Uterus (tissue), 2 donors: Measurements from ENCODE around the gene CPT1A.

Experiments used
- CTCF ChIP-seq, 4 experiments: fragments of 200-600 bp in 2 of 4; fragments of 450-650 bp in 2 of 4; sonication (generic) in 2 of 4; IDR thresholded peaks; one replicate each; pipeline ENCODE4 v1.5.1; 2016 to 2019; ENCODE audit warnings: antibody characterized with exemption in 4 of 4, mild to moderate bottlenecking in 2 of 4, moderate library complexity in 1 of 4
- POLR2A ChIP-seq, 2 donors: fragments of 450-650 bp; IDR thresholded peaks; one replicate each; pipeline ENCODE4 v1.6.1; 2016; ENCODE audit warnings: antibody characterized with exemption in 2 of 2, mild to moderate bottlenecking in 1 of 2, moderate library complexity in 1 of 2

- no peak for TF ChIP-seq POLR2A (IDR thresholded peaks at IDR 0.05)
- no peak for TF ChIP-seq CTCF (IDR thresholded peaks at IDR 0.05)
Observed at GRCh38 chr11:68721075-68721474, 120.6 kb downstream of the CPT1A start.
